UCSD-AML1 (cell line): ENCODE data around the gene NR3C1.
"Not testable (repeated sequence)": the region's sequence is repeated elsewhere in the genome, so short reads cannot be mapped to it uniquely, and the experiment has no call there.

ENCODE experiments used
- DNase-seq: peaks from one replicate; lab custom pipeline; 2025; ENCODE audit not compliant: unreplicated experiment; lab: John Stamatoyannopoulos, UW

Gene NR3C1

GRCh38 chr5:143340891-143341685 is 62.4 kb downstream of the NR3C1 start:
- DNase-seq: no peak

- DNase-seq: no peak
Observed at GRCh38 chr5:143338658-143339366, 64.7 kb downstream of the NR3C1 start.

- no peak for DNase-seq
Observed at GRCh38 chr5:143337946-143338345, 65.5 kb downstream of the NR3C1 start.

- DNase-seq: no peak
Observed at GRCh38 chr5:143336485-143336884, 67.0 kb downstream of the NR3C1 start.

GRCh38 chr5:143334903-143335302 is 68.6 kb downstream of the NR3C1 start:
- no peak for DNase-seq

GRCh38 chr5:143334380-143334779 is 69.1 kb downstream of the NR3C1 start:
- DNase-seq: not testable (repeated sequence)

- DNase-seq: no peak
Observed at GRCh38 chr5:143331956-143332355, 71.5 kb downstream of the NR3C1 start.

- no peak for DNase-seq
Observed at GRCh38 chr5:143329843-143330242, 73.6 kb downstream of the NR3C1 start.

- no peak for DNase-seq
Observed at GRCh38 chr5:143328589-143329220, 74.8 kb downstream of the NR3C1 start.

GRCh38 chr5:143325086-143325485 is 78.4 kb downstream of the NR3C1 start:
- DNase-seq: not testable (repeated sequence)

- not testable (repeated sequence) for DNase-seq
Observed at GRCh38 chr5:143322931-143323630, 80.4 kb downstream of the NR3C1 start.

GRCh38 chr5:143322176-143322575 is 81.3 kb downstream of the NR3C1 start:
- DNase-seq: no peak

GRCh38 chr5:143319437-143320227 is 83.9 kb downstream of the NR3C1 start:
- no peak for DNase-seq

GRCh38 chr5:143318833-143319232 is 84.7 kb downstream of the NR3C1 start:
- no peak for DNase-seq

- DNase-seq: no peak
Observed at GRCh38 chr5:143318270-143318669, 85.2 kb downstream of the NR3C1 start.

- no peak for DNase-seq
Observed at GRCh38 chr5:143316844-143317631, 86.4 kb downstream of the NR3C1 start.

- no peak for DNase-seq
Observed at GRCh38 chr5:143316337-143316736, 87.1 kb downstream of the NR3C1 start.

- DNase-seq: no peak
Observed at GRCh38 chr5:143315929-143316328, 87.6 kb downstream of the NR3C1 start.

GRCh38 chr5:143315214-143315613 is 88.3 kb downstream of the NR3C1 start:
- DNase-seq: no peak

- DNase-seq: no peak
Observed at GRCh38 chr5:143314659-143315058, 88.8 kb downstream of the NR3C1 start.
